NCI-H524 (cell line): ENCODE measurements around the gene TFPI.

Source experiments
- DNase-seq, 2 experiments: peaks; one replicate each; lab custom pipeline; 2025; lab: John Stamatoyannopoulos, UW

TFPI gene

DNA sequence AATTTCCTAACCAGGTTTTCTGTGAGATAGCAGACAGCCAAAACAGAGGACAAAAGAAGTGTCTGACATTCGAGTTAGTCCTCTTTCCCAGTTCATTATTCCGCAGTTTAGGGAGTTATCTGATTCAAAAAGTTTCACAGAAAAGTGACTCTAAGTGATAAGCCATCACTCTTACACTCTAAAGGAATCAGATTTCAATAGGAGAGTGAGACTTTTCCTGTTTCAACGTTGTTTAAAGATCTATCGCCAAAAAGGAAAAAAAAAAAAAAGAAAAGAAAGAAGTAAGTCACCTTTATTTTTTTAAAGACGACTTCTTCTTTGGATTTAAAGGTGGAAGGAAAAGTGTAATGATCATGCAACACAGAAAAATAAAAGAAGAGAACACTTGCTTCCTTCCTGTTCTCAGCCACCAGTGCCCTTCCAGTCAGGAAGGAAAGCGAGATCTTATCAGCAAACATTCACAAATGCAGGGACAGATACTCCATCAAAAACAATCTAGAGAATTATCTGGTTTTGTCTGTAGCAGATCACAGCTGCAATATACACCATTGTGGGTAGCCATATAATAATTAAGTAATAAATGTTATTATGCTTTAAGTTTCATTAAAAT, 49.8 kb downstream of the TFPI start:
- DNase-seq: no peak

DNA sequence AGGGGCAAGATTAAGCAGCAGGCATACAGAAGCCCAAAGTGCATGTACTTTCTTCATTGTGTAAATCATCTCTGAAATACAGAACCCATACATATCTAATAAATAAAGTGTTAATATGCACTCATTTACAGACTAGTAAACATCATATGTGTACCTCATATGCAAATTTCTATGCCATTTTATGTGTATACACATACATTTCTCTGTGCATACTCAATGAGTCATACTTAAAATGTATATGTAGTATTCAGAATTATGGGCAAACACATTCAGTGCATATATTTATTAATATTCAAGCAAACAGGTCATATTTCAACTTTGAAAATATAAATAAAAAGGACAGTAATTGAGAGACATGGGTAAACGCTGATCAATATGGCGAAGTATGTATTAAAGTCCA, 50.5 kb downstream of the TFPI start:
- DNase-seq: no peak

DNA sequence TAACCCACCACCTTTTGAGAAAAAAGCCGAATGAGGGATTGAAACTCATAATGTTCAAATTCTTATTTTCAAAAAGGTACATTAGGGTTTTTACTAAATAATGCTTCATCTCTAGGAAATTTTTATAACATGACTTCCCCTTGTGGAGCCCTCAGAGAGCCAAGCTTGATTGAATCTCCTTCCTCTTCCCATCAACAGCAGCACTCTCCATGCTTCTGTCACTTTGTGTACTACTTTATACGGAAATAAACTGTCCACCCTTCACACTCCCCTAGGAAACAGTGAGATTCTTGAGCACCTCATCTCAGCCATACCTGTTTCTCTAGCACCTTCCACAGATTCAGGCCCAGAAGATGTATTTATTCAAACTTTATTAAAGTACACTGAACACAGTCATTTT, 51.8 kb downstream of the TFPI start:
- no peak for DNase-seq

DNA sequence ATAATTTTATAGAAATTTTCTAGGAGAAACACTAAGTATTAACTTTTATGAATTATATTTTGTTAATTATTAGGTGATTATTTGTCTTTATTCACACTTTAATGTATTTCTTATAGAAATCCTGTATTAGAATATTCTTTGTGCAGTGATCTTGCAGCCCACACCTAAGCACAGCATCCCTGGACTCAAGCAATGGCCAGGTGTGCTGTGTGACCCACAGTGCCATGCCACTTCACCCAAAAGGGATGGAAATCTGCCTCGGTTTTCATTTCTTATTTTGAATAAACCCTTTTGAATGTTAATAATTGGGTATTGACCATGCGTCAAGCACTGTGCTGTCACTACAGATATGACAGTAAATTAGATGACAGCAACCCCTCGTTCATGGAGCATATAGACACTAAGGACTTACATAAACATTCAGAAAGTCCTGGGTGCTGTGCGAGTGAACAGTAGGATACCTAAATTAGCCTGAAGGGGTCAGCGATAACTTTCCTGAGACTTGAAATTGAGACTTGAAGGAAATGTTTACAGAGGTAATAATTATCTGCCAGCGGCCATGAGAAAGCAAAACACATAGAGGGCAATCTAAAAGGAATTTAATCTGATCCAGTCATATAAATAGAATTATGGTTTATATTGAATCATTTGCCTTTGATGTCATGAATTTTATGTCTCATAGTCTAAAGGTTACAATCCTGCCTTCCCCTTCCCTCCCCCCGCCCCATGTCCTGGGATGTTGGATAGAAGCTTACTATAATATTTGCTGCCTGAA, 53.5 kb downstream of the TFPI start:
- DNase-seq: peak in 1 of 2 experiments; percentile 12

DNA sequence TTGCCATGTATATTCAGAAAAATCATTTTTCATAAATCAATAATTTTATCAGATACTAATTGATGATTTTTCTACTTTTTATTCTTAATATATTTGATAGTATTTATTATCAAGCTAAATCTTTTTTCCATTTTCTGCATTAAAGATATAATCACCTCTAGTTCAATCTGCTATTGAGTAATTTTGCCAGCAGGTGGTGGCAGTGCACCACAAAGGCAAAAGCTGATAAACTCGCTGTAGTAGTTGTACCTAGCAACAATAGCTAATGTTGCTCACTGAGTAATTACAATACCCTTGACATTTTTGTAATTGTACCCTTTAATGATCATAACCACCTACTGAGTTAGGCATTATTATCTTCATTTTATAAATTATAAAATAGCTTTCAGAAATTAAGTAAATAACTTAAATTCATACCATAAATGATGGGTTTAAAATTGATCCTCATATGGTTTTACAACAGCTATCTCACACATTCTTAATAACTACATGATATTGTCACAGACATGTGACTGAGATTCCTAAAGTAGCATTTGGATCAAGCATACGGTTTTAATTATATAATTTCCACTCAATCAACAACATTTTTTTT, 54.2 kb downstream of the TFPI start:
- DNase-seq: peak; percentile 14 to 51

DNA sequence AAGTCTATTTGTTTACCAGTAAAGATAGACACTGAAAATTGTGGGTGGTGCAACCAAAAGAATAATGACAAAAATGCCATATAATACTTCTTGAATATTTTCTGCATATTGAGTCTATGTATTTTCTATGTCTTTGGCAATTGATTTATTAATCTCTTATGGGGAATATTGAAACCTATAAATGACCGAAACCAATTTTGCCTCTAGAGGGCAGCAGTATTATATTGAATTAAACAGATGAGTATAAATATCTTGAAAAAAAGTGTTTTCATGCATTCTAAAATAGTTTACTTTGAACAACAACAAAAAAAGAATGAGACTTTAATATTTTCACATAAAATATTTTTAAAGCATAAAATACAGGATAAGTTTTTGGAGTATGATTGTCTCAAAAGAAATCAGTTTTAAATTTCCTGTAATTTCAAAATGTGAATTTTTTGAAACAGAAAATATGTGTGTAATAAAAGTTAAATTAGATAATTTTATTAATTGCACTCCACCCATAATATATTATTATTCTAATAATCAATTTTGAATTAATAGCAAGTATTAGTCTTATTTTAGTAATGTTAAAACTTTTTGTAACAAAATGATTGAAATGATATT, 56.3 kb downstream of the TFPI start:
- no peak for DNase-seq

DNA sequence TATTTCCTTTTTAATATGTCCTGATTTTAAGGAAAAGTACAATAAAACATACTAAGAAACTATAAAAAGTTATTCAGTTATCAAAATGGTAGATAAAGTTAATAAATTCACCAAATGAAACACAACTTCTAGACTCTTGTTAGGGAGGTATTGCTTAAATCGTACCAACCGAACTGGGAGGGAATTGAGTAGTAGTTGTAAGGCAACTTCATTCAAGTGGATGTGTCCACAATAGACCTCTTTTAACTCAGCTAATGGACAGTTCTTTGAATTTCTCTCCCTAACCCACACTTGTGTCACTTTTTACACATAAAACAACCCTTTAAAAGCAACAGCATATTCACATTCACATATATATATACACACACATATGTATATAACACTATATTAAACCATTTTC, 57.1 kb downstream of the TFPI start:
- DNase-seq: no peak

DNA sequence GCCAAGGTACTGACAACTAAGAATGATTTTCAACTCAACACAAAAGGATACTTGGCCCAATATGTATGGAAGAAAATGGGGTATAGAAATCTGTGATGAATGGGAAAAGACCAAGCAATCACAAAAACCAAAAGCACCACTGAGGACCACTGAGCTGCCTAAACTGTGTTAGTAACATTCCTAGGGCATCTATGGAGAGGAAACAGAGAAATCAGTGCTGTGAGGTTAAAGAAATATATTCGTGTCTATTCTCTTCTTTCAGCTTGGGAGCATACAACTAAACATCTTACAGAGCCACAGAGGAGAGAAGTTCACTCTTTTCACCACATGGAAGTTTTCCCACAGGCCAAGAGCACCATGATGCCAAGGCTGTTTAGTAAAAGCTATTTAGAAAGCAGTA, 58.9 kb downstream of the TFPI start:
- DNase-seq: no peak

DNA sequence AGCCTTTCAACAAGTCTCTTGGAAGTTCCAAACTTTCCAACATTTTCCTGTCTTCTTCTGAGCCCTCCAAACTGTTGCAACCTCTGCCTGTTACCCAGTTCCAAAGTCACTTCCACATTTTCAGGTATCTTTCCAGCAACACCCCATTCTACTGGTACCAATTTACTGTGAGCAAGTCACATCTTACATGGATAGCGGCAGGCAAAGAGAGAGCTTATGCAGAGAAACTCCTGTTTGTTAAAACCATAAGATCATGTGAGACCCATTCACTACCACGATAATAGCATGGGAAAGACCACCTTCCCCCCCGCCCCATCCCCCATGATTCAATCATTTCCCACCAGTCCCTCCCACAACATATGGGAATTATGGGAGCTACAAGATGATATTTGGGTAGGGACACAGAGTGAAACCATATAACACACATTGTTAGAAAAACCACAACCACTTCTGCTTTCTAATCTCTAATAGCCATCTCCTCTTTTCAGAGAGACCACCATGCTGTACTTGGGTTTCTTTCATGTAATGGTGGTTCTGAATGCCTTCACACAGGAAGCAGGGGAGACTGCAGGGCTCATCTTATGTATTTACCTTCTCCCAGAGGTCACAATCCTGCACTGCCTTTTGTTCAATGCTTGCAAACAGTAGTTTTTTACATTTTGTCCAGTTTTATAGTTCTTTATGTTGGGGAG, 60.2 kb downstream of the TFPI start:
- DNase-seq: no peak

DNA sequence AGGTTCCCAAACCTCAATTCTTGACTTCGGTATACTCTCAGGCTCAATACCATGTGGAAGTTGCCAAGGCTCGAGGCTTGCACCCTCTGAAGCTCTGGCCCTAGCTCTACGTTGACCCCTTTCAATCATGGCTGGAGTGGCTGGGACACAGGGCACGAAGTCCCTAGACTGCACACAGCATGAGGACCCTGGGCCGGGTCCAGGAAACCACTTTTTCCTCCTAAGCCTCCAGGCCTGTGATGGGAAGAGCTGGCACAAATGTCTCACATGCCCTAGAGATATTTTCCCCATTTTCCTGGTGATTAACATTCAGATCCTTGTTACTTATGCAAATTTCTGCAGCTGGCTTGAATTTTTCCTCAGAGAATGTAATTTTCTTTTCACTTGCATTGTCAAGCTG, 61.1 kb downstream of the TFPI start:
- no peak for DNase-seq

DNA sequence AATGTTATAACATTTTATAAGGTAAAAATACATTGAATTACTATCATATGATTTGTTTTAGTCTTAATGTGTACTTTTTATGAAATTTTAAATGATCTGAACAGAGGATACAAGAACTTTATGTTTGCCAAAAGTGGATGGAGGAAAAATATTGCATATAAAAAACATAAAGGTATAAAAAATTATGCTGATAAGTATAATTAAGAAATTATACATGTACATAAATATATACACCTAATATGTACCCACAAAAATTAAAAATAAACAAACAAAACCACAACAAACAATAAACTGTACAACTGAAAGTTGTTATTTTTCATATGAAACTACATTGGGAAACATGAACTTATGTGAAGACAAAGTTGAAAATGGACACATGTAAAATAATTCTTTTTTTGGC, 68.0 kb downstream of the TFPI start:
- DNase-seq: no peak

DNA sequence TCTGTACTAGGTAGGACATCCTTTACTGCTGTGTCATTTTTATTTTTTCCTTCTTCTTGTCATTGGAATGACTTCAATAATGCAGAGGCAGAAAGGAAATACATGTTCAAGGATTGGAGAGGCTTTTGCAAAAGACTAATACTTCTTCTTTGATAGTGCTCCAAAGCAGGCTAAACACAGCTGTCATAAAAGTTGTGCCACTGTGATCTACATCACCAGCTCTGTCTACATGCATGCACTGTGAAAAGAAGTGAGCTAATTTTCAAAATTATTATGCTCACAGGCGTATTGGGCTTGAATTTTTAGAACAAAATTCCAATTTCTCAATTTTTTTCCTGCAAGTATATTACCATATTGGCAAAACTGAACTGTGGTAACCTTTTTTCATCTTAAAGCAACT, 68.7 kb downstream of the TFPI start:
- no peak for DNase-seq

DNA sequence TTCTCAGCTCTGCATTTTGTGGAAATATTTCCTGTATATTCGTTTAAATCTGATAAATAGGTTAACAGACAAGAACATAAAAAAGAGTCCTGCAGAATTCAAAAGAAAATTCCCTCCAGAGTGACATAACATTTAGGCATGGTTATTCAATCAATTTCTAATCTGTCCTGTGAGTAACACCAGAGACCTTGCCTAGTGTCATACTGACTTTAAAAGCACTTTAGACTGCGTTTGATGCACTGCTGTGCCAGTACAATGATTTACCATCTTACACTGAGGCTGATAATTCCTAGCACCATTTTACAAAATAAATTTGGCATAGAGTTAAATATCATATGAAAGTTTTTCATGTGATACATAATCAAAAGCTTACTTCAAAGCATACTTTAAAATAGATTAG, 70.7 kb downstream of the TFPI start:
- DNase-seq: no peak

DNA sequence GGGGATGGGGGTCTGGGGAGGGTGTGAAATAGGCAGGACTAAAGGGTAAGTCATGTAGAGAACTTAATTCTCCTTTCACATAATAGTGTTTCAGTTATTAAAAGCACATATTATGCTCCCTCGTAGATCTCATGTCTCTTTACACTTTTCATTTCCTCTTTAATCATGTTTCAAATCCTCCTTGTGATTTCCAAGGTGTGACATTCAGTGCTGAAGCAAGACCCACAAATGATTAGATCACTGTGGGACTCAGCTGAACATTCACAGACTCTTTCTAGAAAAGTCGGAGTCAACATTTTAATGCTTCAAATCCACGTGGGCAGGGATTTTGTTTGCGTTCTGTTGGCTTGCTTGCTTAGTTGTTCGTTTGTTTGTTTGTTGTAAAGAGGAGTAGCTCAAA, 71.4 kb downstream of the TFPI start:
- no peak for DNase-seq

DNA sequence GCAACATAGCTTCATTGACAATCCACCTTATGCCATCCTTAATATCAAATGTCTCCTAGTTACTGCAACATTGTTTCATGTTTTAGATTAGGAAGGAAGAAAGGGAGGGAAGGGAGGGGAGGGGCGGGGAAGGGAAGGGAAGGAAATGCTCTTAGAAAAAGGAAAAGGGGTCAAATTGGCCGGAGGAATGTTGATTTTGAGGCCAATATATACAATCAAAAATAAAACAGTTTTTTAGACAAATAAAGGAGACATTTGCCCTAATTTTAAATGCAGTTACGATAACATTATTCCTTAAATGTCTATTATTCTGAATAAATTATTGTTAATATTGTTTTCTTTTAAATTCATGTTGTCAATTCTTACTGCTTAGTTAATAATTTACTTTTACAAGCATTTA, 72.7 kb downstream of the TFPI start:
- no peak for DNase-seq

DNA sequence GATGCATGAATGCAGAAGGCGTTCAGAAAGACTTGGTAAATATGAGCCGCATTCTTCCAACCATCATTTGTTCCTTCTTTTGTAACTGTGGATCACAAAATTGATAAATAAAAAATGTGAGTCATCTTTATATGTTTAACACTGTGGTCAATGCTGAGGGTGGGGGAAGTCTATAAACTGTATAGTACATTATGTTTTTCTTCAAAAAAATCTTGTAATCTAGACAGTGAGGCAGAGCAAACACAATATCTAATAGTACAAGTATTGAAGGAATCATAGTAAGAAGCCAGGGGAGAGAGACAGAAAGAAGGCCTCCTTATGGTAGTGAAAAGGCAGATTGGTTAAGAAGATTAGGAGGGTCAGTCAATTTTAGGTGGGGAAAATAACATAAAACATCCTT, 75.5 kb downstream of the TFPI start:
- no peak for DNase-seq

DNA sequence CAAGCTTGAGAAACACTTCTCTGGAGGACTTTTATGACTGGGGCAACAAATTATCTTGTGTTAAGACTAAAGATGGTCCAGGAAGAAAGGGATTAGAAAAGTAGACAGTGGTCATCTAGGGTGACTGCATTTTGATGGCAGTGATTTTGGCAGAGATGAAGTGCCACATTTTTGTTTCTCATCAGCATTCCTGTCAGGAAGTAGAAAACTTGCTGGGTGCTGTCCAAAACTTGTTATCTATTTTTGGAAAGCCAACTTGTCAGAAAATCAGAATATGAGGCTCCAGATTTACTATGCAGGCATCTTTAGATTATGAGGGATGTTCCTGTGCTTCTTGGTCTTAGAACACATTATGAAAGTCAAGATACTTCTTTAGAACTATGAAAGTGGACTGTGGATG, 77.2 kb downstream of the TFPI start:
- DNase-seq: no peak

DNA sequence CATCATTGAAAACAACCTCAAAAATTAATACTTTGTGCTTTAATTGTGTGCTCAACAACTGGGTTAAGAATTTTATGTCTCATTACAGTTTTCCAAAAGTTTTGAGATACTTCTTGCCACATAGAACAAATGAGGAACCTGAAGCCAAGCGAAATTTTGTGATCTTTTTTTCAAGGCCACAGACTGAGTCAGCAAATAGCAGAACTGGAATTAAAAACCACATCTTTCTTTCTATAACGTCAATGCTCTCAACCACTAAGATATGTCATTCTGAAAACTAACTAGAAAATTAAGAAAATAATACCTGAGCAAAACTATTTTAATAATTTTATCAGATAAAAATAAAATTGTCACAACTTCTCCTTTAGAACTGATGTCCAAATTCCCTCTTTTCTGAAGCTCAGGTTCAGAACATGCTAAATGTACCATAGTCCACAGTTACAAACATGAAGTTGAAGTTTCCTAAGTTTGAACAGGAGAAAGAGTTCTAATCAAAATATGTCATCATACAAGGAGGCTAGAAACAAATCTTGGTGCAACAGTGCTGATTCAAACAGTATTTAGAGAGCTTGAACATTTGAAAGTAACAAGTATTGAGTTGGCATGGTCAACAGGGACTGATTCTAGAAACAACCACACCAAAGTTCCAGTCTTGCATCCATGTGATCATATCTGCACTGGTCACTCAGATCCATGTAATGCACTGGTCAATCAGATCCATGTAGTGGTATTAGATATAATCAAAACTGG, 78.6 kb downstream of the TFPI start:
- no peak for DNase-seq

DNA sequence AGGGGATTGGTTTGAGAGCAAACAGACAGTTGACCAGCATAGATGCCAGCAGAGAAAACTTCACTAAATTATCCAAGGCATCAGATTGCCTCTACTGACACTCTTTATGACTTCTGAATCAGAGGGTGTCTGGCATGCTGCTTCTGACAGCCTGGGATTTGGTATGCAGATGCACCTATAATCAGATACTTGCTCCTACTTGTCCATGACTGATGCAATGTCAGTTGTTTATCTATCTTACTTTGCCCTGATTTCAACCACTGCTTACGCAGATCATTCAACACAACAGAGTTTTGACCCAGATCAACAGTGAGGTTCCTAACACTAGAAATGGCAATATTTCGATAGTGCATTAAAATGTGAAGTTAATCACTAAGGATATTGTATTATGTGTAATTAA, 83.5 kb downstream of the TFPI start:
- no peak for DNase-seq

DNA sequence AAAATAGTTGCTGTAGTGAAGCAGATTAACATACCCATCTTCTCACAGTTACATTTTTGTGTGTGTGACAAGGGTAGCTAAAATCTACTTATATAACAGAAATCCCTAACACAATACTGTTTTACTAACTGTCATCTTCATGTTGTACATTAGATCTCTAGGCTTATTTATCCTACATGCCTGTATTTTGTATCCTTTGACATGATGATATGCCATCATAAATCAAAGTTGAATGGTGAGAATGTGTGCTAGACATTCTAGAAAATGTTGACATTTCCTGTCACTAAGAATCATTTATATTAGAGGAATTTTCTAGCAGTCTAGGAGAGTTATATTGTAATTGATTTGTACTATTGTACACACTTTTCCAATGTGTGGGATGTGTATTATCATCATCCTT, 84.7 kb downstream of the TFPI start:
- DNase-seq: no peak

DNA sequence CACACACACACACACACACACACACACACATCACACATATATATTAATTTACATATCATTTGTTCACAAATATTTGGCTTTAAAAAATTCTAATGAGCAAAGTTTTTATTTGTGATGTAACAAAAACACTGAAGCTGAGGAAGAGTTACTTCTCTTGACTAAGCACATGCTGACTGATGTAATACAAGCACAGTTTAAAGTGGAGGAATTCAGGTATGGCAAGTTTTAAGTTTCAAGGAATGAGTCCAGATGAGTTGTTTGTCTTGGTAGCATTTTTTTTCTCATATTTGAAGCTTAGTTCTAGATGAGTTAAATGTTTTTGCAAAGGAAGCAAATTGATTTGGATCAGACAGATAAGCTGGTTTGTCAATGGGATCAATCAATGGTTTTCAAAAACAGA, 86.0 kb downstream of the TFPI start:
- DNase-seq: no peak
